Measurements from ENCODE around the gene BBS9.

BBS9 gene

DNA sequence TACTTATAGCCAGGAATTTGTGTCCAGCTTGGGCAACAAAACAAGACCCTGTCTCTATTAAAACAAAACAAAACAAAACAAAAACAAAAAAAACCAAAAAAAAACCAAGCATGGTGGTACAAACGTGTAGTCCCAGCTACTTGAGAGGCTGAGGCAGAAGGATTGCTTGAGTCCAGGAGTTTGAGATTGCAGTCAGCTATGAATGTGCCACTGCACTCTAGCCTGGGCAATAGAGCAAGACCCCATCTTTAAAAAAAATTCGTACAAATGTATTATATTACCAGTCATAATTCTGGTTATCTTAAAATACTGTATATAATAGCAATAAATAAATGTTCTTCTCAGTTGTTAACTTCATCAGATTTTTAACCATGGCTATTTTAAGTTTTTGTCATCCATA lies 2.3 kb upstream of the BBS9 start:
- no peak for DNase-seq (ENCODE audit: low read depth)

GRCh38 chr7:33128631-33128989 lies 754 bp upstream of the BBS9 start:
- no peak for DNase-seq (ENCODE audit: low read depth)

DNA sequence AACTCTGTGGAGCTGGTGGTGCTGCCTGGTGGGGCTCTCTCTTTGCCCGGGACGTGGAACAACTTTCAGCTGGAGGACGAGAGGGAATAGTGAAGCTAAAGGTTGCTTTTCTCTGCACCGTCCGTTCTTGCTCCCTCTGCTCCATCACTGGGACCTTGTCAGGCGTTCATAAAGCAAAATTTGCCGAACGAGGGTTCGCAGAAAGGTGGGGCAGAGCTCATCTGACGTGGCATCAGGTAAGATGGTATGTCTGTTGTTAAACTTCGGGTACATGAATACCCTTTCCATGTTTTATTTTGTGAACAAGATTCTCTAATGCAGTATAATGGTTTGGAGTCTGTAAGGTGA lies 416 bp downstream of the BBS9 start:
- no peak for DNase-seq (ENCODE audit: low read depth)

DNA sequence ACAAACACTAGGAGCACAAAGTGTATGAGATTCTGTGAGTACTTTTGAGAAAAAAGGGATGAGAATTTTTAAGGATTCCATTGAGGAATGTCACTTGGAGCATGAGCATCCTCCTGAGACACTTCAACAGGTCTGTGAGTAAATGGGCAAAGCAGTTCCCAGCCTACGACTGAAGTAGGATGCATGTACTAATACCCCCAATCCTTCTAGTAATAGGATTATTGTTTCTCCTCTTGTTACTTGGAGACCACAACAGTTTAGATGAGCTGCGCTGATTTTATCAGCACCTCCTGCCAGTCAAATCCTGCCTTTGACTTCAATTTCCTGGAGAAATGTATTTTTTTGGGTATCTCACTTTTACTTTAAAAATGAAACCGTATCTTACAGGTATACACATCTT lies 820 bp downstream of the BBS9 start:
- DNase-seq (ENCODE audit: low read depth): no peak

DNA sequence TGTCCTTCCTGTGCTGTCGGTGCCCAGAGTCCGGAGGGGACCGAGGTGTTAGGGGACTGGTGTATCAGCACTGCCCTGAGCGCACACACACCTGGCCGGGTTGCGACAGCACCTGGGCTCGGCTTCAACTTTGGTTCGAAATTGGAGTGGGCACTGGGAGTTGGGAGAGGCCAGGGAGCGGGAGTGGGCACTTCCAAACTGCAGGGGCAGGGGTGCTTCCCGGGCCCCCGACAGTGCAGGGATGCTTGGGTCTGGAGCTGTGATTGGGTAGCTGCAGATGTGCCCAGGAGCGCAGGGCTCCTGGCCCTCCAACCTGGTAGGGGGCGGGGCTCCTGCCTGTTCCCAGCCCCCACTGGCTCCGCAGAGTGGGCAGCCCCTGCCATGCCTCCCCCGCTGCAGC lies 7.7 kb downstream of the BBS9 start:
- DNase-seq (ENCODE audit: low read depth): no peak

GRCh38 chr7:33142585-33142984 lies 13.2 kb downstream of the BBS9 start:
- no peak for DNase-seq (ENCODE audit: low read depth)

DNA sequence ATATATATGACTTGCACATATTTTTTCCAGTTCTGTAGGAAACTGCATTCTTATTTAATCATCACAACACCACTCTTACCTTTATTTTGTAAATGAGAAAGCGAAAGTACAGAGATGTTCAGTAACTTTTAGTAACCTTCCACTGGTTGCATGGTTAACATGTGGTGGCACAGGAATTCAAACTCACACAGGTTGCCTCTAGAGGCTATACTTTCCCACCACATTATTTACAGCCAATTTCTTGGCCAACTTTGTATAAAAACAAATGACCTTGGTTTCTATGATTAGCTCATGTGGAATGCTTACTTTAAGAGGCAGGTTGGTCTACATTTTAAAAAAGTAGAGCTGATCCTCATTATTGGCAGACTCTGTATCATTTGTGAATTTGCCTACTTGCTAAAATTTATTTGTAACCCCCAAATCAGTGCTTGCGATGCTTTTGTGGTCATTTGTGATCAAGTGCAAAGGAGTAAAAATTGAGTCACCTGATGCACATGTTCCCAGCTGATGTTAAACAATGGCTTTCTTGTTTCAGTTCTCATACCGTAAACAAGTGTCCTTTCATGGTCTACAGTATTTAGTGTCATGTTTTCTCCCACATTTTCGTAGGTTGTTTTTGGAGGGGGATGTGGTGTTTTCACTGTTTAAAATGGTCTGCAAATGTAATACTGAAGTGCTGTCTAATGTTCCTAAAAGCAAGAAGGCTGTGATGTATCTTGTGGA lies 14.8 kb downstream of the BBS9 start:
- no peak for DNase-seq (ENCODE audit: low read depth)

GRCh38 chr7:33145156-33145555 lies 15.8 kb downstream of the BBS9 start:
- no peak for DNase-seq (ENCODE audit: low read depth)

- no peak for DNase-seq (ENCODE audit: low read depth)
These were observed 22.7 kb downstream of the BBS9 start for GRCh38 chr7:33152087-33152486.

- no peak for DNase-seq (ENCODE audit: low read depth)
These were observed 26.4 kb downstream of the BBS9 start for GRCh38 chr7:33155811-33156210.

DNA sequence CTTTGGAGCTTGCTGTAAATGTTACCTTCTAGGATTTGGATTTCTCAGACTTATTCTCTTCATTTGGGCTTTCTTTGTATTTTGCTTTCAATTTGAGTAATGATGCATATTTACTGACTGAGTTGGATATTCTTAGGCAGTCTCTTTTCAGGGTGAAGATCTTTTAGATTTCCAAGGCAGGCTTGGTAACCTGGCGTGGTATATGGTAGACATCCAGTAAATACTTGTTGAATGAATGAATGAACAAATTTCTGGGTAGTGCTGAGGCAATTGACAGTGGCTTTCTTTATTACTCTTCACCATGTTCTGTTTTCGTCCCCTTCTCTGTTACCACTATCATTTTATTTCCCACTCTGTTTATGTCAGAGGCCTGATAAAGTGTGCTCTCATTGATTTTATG lies 27.1 kb downstream of the BBS9 start:
- DNase-seq (ENCODE audit: low read depth): no peak

GRCh38 chr7:33157311-33157710 lies 27.9 kb downstream of the BBS9 start:
- no peak for DNase-seq (ENCODE audit: low read depth)

DNA sequence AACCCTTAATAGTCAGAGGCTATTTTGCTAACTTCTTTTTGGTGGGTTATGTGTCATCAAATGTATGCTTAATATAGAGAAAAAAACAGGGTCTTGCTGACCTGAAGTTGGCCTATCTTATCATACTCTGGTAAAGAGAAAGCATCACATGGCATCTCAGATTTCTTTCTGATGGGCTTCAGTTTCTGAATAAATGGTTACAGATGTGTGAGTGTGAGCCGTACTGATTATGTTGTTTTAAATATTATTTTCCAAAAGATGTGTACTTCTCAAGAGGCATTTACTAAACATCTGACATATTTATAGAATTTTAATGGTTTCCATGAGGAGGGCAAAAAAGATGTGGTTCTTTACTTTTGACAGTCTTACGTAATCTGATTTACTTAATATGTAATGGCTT lies 28.4 kb downstream of the BBS9 start:
- no peak for DNase-seq (ENCODE audit: low read depth)

GRCh38 chr7:33177876-33178275 lies 48.5 kb downstream of the BBS9 start:
- no peak for DNase-seq (ENCODE audit: low read depth)

DNA sequence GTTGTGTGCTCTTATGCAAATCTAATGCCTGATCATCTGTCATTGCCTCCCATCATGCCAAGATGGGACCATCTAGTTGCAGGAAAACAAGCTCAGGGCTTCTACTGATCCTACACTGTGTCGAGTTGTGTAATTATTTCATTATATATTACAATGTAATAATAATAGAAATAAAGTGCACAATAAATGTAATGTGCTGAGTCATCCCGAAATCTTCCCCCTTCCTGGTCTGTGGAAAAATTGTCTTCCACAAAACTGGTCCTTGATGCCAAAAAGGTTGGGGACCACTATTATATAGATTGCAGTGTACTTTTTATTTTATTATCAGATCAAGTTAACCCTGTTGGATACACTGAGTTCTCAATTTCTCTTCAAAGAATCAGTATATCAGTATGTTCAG lies 50.2 kb downstream of the BBS9 start:
- DNase-seq (ENCODE audit: low read depth): no peak

DNA sequence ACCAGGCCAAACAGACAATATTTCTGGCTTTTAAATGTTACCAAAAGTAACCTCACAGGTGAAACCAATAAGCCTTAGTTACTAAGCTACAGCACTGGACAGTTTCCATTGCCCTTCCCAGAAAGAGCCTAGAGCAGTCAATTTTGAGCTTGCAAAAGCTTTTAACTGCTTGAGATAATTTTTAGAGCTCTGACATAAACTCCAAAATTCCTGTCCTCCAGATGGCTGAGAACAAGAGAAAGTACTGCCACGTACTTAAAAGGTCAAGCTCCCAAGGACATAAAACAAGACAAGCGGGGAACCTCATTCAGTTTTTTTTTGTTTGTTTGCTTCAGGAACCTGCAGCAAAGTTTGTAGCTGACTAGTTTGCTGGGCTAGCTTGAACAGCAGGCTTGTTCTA lies 54.1 kb downstream of the BBS9 start:
- DNase-seq (ENCODE audit: low read depth): no peak

DNA sequence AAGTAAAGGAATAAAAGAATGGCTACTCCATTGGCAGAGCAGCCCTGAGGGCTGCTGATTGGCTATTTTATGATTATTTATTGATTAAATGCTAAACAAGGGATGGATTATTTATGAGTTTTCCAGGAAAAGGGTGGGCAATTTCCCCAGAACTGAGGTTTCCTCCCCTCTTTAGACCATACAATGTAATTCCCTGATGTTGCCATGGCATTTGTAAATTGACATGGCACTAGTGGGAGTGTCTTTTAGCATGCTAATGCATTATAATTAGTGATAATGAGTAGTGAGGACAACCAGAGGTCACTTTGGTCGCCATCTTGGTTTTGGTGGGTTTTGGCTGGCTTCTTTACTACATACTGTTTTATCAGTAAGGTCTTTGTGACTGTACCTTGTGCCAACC lies 55.5 kb downstream of the BBS9 start:
- DNase-seq (ENCODE audit: low read depth): no peak

DNA sequence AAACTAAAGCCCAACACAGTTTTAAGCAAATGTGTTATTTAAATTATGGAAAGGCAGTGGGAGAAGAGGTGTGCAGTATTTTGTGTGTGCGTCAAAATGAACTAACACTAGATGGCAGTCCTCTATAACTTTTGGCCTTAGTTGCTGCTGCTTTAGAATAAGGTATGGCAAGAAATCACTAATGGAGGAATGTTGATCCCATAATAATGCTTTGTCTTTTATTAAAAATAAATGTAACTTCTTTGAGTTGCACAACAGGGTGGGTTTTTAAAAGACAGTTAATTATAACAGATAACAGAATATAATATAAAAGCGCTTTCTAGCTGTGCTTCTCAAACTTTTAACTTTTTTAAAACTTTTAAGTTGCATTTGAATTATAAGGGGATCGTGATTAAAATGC lies 56.4 kb downstream of the BBS9 start:
- no peak for DNase-seq (ENCODE audit: low read depth)

DNA sequence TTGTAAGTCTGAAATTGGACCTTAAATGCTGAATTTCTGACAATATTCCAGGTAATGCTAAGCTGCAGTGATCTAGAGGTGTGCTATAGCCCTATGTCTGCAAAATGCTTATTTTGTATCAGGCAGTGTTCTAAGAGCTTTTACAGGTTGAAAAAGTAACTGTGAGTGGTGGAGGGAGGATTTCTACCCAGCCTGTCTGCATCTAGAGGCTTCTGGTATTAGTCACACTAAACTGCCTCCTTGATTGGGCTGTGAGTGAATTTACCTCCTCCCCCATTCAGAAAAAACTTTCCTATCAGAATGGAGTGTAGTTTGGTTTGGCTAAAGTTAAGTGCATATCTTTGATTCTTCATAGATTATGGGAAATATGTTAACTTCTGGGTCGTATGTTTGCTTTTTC lies 56.8 kb downstream of the BBS9 start:
- DNase-seq (ENCODE audit: low read depth): no peak

GRCh38 chr7:33190688-33191304 lies 61.4 kb downstream of the BBS9 start:
- DNase-seq (ENCODE audit: low read depth): no peak

- DNase-seq (ENCODE audit: low read depth): no peak
These were observed 62.0 kb downstream of the BBS9 start for GRCh38 chr7:33191340-33191739.

DNA sequence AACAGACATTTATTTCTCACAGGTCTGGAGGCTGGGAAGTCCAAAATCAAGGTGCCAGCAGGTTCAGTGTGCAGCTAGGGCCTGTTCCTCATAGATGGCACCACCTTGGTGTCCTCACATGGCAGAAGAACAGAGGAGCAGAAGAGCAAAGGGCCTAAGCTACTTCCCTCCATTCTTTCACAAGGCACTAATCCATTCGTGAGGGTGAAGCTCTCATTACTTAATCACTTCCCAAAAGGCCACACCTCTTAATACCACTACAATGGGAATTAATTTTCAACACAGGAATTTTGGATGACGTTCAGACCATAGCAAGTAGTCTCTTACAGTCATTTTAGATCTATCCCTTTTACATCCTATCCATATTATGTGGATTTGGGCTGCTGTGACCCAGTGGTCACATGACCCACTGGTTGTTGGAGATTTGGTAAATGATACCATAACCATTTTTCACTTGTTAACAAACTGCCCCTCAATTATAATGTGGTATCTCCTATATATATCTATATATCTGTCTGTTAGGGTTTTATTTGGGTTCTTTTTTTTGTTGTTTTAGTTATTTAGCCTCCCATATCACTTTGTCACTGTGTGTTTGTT lies 63.4 kb downstream of the BBS9 start:
- DNase-seq (ENCODE audit: low read depth): no peak

GRCh38 chr7:33193308-33193864 lies 64.0 kb downstream of the BBS9 start:
- no peak for DNase-seq (ENCODE audit: low read depth)

- DNase-seq (ENCODE audit: low read depth): no peak
These were observed 65.9 kb downstream of the BBS9 start for GRCh38 chr7:33195264-33195663.
